NCI-H2081 treated with DMSO at 0.1 percent for 48 hours (cell line): ENCODE results near the gene CDKAL1.

Source experiments
- DNase-seq: peaks from one replicate; lab custom pipeline; 2025; lab: John Stamatoyannopoulos, UW

The CDKAL1 gene

DNA sequence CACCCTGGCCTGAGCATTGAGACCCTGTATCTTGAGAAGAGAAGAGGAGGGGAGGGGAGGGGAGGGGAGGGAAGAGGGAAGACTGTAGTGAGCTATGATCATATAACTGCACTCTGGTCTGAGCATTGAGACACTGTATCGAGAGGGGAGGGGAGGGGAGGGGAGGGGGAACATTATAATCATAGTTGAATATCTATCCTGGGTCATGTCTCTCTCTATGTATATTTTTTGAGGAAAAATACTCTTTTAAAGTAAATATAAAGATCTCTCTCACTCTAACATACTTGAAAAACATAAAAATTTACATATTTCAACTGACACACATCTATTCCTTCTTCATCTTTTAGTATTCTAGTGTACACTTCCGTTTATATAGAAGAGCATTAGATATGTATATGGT, 431.0 kb downstream of the CDKAL1 start:
- no peak for DNase-seq

DNA sequence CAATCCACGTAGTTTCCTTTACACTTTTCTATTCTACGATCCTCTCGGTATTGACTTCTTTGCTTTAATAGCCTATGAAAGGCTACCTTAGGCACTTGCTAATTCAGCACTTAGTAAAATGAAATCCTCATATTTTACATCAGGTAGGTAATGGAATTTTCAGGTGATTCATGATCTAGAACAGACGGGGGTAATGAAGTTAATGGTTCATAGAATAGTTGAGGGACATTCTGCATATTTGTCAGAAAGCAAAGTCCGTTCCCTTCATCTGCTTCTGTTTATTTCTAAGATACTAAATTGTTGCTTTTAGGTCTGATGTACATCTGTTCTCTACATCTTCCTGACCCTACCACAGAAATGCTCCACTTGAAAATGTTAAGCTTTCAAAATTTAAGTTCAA, 431.7 kb downstream of the CDKAL1 start:
- DNase-seq = no peak

GRCh38 chr6:20969551-20969950, 435.3 kb downstream of the CDKAL1 start:
- peak; percentile 73 for DNase-seq

- no peak for DNase-seq
These were observed 442.2 kb downstream of the CDKAL1 start for GRCh38 chr6:20976391-20976918.

GRCh38 chr6:20978151-20978614, 443.9 kb downstream of the CDKAL1 start:
- DNase-seq = no peak

GRCh38 chr6:20979076-20979475, 444.8 kb downstream of the CDKAL1 start:
- no peak for DNase-seq

GRCh38 chr6:20983961-20984360, 449.7 kb downstream of the CDKAL1 start:
- DNase-seq = no peak

- no peak for DNase-seq
These were observed 451.6 kb downstream of the CDKAL1 start for GRCh38 chr6:20985821-20986220.

DNA sequence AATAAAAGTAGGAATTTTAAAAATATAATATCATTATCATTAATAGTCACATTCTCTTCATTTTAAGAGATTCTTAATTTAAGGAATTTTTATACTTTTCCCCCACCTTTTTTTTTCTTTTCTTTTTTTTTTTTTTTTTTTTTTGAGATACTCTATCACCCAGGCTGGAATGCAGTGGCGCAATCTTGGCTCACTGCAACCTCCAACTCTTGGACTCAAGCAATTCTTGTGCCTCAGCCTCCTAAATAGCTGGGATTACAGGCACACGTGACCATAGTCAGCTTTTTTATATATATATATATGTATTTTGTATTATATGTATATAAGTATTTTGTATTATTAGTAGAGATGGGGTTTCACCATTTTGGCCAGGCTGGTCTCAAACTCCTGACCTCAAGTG, 457.7 kb downstream of the CDKAL1 start:
- no peak for DNase-seq

DNA sequence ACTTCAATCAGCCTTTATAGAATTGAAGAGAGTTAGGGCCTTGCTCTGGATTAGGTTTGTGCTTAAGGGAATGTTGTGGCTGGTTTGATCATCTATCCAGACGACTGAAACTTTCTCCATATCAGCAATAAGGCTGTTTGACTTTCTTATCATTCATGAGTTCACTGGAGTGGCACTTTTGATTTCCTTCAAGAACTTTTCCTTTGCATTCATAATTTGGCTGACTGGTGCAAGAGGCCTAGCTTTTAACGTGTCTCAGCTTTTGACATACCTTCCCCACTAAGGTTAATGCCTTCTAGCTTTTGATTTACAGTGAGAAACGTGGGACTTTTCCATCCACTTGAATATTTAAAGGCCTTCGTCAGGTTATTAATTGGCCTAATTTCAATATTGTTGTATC, 461.8 kb downstream of the CDKAL1 start:
- no peak for DNase-seq

- no peak for DNase-seq
These were observed 463.0 kb downstream of the CDKAL1 start for GRCh38 chr6:20997143-20997769.

GRCh38 chr6:20997770-20998147, 463.5 kb downstream of the CDKAL1 start:
- no peak for DNase-seq

DNA sequence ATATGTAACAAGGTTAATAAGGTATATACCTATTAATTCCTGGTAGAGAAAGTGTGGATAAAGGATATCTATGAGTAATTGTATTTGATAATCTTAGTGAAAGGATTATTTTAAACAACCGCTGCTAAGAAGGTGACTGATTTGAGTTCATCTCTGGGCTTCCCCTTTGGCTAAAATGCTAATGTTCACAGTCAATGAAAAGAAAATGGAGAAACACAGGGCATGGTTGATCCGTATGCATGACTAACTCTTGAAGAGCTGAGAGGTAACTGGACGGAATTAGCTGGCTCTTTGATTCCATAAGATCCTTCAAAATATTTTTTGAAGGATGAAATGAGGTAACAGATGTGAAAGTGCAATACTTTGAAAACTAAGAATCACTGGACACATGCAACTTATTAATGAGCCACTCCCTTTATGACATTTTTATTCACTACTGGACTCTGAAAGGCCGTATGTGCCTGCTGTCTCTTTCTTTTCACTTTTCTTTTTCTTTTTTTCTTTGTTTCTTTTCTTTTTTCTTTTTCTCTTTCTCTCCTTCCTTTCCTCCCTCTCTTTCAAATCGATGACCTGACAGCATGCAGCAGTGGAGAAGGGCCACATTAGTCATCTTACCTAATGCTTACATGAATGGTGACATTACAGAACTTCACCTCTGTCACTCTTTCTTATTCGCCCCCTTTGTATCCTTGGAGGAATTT, 464.6 kb downstream of the CDKAL1 start:
- no peak for DNase-seq

DNA sequence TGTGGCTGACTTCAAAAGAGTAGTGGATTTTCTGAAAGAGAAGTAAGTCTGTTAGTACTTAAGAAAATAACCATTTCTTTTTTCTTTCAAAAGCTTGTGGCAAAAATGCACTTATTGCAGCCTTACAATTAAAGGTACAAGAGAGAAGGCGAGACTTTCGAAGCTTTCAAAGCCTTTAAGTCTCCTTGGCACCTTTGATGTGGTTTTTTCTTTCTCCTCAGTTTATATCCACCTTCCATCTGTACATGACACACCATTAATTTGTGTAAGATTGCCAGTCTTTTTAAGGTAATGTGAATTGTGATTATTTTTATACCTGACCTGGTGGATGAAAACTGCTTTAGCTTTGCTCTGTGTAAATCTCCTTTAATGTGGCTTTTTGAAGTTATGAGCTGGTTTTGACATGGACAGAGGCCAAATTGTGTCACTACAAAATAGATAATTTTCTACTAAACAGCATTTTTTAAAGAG, 466.1 kb downstream of the CDKAL1 start:
- no peak for DNase-seq

GRCh38 chr6:21001736-21002135, 467.5 kb downstream of the CDKAL1 start:
- no peak for DNase-seq

DNA sequence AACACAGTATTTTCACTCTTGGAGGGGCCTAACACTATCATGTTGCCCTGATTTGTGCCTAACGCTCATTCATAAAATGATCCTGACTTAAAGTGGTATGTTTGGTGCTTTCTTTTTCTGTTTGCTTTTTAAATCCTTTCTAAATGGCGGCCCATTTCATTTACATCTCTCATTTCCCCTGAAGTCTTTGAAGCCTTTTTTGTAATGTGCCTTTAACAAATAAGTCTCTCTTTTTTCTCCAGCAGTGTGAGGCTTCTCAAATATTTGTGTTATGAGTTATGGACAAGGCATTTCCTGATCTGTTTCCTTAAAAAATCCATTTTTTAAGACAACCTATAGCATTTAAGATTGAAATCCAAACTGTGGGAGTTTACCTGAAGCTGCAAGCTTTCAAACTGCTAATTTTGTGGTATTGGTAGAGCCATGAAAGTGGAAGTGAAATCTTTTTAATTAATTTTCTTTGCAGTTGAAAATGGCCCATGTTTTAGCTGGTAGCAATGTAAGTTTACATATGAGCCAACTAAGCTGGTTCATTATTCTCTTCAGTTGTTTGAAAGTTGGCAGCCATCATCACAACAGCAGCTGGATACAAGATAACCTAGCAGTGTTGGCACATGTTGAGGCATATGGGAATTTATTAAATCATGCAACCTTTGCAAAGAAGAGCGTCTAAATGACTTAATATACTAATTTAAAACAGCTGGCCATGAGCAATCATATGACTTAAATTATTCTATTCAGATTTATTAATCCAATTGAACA, 469.7 kb downstream of the CDKAL1 start:
- peak; percentile 40 for DNase-seq

GRCh38 chr6:21005816-21006570, 471.7 kb downstream of the CDKAL1 start:
- no peak for DNase-seq

DNA sequence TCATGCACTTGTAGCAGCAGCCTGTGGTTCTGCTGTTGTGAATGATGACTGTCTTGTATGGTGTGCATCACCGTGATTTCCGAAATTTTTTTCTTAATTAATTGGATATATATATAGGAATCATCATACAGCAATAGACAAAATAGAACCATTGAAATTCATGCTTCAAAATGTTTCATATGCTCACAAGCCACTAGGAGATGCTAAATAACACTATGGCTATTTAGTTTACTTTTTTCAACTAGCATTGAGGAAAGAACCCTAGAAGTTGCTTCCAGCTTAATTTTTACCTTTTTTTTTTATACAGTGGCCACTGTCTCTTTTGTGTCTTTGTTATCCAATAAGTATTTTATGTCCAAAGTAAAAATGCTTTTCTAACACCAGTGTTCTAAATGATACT, 485.4 kb downstream of the CDKAL1 start:
- no peak for DNase-seq

DNA sequence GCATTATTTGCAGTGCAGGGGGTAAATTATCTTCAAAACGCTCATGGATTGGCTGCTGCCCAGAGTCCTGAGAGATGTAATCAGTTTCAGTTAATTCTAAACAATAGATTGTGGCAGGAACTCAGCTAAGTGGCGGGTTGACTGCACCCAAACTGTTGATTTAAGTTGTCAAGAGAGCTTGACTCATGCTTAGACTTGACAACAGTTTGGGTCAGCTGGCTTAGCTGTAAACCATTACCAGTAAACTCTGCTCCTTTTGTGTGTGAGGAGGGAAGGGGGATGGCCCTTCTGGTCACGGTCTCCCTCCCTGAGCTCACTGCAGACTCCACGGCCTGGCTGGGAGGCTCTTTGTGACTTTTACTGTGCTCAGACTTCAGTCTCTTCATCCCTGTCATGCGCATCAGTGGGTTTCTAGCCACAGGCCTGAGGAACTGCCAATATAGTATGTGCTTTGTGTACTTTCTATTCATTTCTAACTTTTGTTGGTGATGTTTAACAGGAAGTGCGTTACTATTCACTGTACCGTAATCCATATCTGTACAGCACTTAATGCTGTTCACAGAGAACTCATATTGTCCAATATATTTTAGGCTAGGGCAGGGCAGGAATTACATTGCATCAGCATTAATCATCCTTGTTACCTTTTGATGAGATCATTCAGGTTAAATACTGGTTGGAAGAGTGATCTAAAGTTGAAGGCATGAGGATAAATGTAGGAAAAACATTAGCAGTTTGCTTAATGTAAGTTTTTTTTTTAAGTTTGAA, 488.3 kb downstream of the CDKAL1 start:
- peak; percentile 83 for DNase-seq

- no peak for DNase-seq
These were observed 489.0 kb downstream of the CDKAL1 start for GRCh38 chr6:21023210-21023609.

DNA sequence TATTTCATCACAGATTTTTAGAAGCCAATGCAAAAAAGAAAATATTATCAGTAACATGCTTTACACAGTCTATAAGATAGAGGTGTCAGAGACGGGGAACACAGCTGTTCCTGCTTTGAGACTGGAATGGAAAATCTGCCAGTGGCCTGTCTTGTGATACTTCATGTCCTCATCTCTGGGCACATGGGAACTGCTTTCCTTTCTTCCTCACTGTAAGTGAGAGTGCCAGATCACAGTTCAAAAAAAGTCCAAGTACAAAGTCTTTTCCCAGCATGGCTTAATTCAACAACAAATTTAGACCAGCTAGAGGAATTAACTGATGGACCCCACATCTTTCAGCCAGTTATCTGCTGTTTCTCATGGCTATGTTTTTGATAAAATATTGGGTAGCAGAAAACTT, 490.4 kb downstream of the CDKAL1 start:
- DNase-seq = no peak
